GM23338 (cell line): ENCODE results near the gene NDEL1. TPM values are rescaled to one million over a fixed set of nuclear protein-coding genes. Genes with fewer than 3 reads are reported as not detected.

Experiments used
- ATAC-seq: fragments of 200-7000 bp; cut with Tn5 transposase; 3 replicates; pipeline ENCODE4 v1.9.1; 2020
- DNase-seq: peaks from one replicate; pipeline ENCODE4 v3.0.0-alpha.2; 2015; ENCODE audit warnings: low spot score
- H2AFZ ChIP-seq: fragments of 200-600 bp; sonication (generic); 2 replicates; pipeline ENCODE4 v1.8.0; 2016; ENCODE audit warnings: antibody characterized with exemption, mild to moderate bottlenecking, moderate library complexity
- H3F3A ChIP-seq: fragments of 200-600 bp; sonication (generic); replicated peaks from 2 replicates; pipeline ENCODE4 v1.8.0; 2017; ENCODE audit warnings: antibody characterized with exemption, mixed run types, low read depth
- H3K27ac ChIP-seq: fragments of 200-600 bp; sonication (generic); 2 replicates; pipeline ENCODE4 v1.6.1; 2016; ENCODE audit warnings: low read depth
- H3K27me3 ChIP-seq: fragments of 200-600 bp; sonication (generic); 2 replicates; pipeline ENCODE4 v1.8.0; 2016; ENCODE audit warnings: mild to moderate bottlenecking, mixed run types, moderate library complexity; ENCODE audit not compliant: insufficient read depth
- H3K36me3 ChIP-seq: fragments of 200-600 bp; sonication (generic); 2 replicates; pipeline ENCODE4 v1.8.0; 2016; ENCODE audit warnings: mild to moderate bottlenecking; ENCODE audit not compliant: insufficient read depth
- H3K4me1 ChIP-seq: fragments of 200-600 bp; sonication (generic); 2 replicates; pipeline ENCODE4 v1.8.0; 2016; ENCODE audit warnings: mild to moderate bottlenecking, moderate library complexity; ENCODE audit not compliant: insufficient read depth
- H3K4me2 ChIP-seq: fragments of 200-600 bp; sonication (generic); 2 replicates; pipeline ENCODE4 v1.7.1; 2017; ENCODE audit warnings: mixed run types
- H3K4me3 ChIP-seq: fragments of 200-600 bp; sonication (generic); 2 replicates; pipeline ENCODE4 v1.6.1; 2016; ENCODE audit warnings: mixed run types
- H3K79me2 ChIP-seq: fragments of 200-600 bp; sonication (generic); replicated peaks from 2 replicates; pipeline ENCODE4 v1.8.0; 2017; ENCODE audit warnings: mild to moderate bottlenecking; ENCODE audit not compliant: insufficient read depth
- H3K9me2 ChIP-seq: fragments of 200-600 bp; sonication (generic); 2 replicates; pipeline ENCODE4 v1.8.0; 2017; ENCODE audit not compliant: insufficient read depth
- H4K20me1 ChIP-seq: fragments of 200-600 bp; sonication (generic); replicated peaks from 2 replicates; pipeline ENCODE4 v1.8.0; 2017; ENCODE audit warnings: mild to moderate bottlenecking; ENCODE audit not compliant: insufficient read depth
- H3K27ac Mint-ChIP-seq: 2 replicates; pipeline ENCODE4 v1.8.0; 2020; ENCODE audit warnings: inconsistent platforms, mild to moderate bottlenecking, moderate library complexity, mixed read lengths
- H3K27me3 Mint-ChIP-seq: 3 replicates; pipeline ENCODE4 v1.8.0; 2022; ENCODE audit warnings: low read depth, mild to moderate bottlenecking, moderate library complexity, mixed read lengths, inconsistent platforms; ENCODE audit not compliant: insufficient read depth, poor library complexity
- H3K36me3 Mint-ChIP-seq: 3 replicates; pipeline ENCODE4 v1.8.0; 2021; ENCODE audit warnings: low read depth, mild to moderate bottlenecking, inconsistent platforms, moderate library complexity, mixed read lengths
- H3K4me1 Mint-ChIP-seq: 3 replicates; pipeline ENCODE4 v1.8.0; 2020; ENCODE audit warnings: mild to moderate bottlenecking, inconsistent platforms, mixed read lengths
- H3K4me3 Mint-ChIP-seq: 3 replicates; pipeline ENCODE4 v1.8.0; 2021; ENCODE audit warnings: moderate library complexity, mild to moderate bottlenecking, inconsistent platforms, mixed read lengths
- H3K9me3 Mint-ChIP-seq: 3 replicates; pipeline ENCODE4 v1.8.0; 2020; ENCODE audit warnings: moderate library complexity, mild to moderate bottlenecking, inconsistent platforms, mixed read lengths
- CREB1 ChIP-seq: fragments of 250-450 bp; sonication (Bioruptor Pico); IDR thresholded peaks from 2 replicates; pipeline ENCODE4 v1.5.0; 2020; ENCODE audit warnings: low read depth, mild to moderate bottlenecking, moderate library complexity
- EZH2 ChIP-seq: fragments of 200-600 bp; sonication (generic); IDR thresholded peaks from one replicate; pipeline ENCODE4 v1.8.0; 2017; ENCODE audit warnings: antibody characterized with exemption, mild to moderate bottlenecking, low read depth; ENCODE audit not compliant: unreplicated experiment
- EZH2phosphoT487 ChIP-seq: fragments of 200-600 bp; sonication (generic); IDR thresholded peaks from one replicate; pipeline ENCODE4 v1.8.1; 2018; ENCODE audit warnings: antibody characterized with exemption; ENCODE audit not compliant: unreplicated experiment
- JUNB ChIP-seq: IDR thresholded peaks from one replicate; pipeline ENCODE4 v1.6.1; 2016; ENCODE audit warnings: antibody characterized with exemption; ENCODE audit not compliant: unreplicated experiment
- NANOG ChIP-seq: IDR thresholded peaks from 2 replicates; pipeline ENCODE4 v1.6.1; 2016; ENCODE audit warnings: antibody characterized with exemption, borderline replicate concordance
- POLR2AphosphoS5 ChIP-seq: IDR thresholded peaks from 2 replicates; pipeline ENCODE4 v1.6.1; 2016; ENCODE audit warnings: antibody characterized with exemption, low read depth
- STAT1 ChIP-seq: IDR thresholded peaks from one replicate; pipeline ENCODE4 v1.6.1; 2016; ENCODE audit warnings: antibody characterized with exemption; ENCODE audit not compliant: unreplicated experiment
- ZNF114 ChIP-seq: fragments of 250-450 bp; sonication (Bioruptor Pico); IDR thresholded peaks from 2 replicates; pipeline ENCODE4 v1.5.0; 2020; ENCODE audit warnings: mild to moderate bottlenecking, moderate library complexity
- ZNF331 ChIP-seq: fragments of 250-450 bp; sonication (Bioruptor Pico); IDR thresholded peaks from 2 replicates; pipeline ENCODE4 v1.5.0; 2020; ENCODE audit warnings: low read depth, mild to moderate bottlenecking, moderate library complexity
- polyA plus RNA-seq: library from polyadenylated mRNA; unstranded; fragments of >200 nt; fragmentation: Nextera tagmentation; extraction: Ambion mirVana; gene quantifications from 2 replicates; pipeline ENCODE4 v1.2.1, GENCODE V29; 2016
- total RNA-seq: library from RNA; depleted of rRNA; stranded (reverse); fragments of >200 nt; shearing (Covaris generic); gene quantifications from 2 replicates; pipeline ENCODE4 v1.2.3, GENCODE V29; 2014
- TF ChIP-seq, protein P1 (sequence below): IDR thresholded peaks from one replicate; pipeline ENCODE4 v1.6.1; 2018; ENCODE audit warnings: antibody characterized with exemption; ENCODE audit not compliant: unreplicated experiment
- TF ChIP-seq, protein P2 (sequence below), 2 experiments: fragments of 200-600 bp in 1 of 2; sonication (generic) in 1 of 2; conservative IDR thresholded peaks; 2 replicates each; pipeline versions ENCODE4 v1.5.1 to v1.6.1; 2016 to 2017; ENCODE audit warnings: antibody characterized with exemption in 2 of 2, low read depth in 2 of 2, mild to moderate bottlenecking in 2 of 2, moderate library complexity in 1 of 2
- TF ChIP-seq, protein P3 (sequence below): IDR thresholded peaks from 2 replicates; pipeline ENCODE4 v1.6.1; 2016; ENCODE audit warnings: antibody characterized with exemption
- TF ChIP-seq, protein P4 (sequence below): fragments of 250-450 bp; sonication (Bioruptor Pico); IDR thresholded peaks from 2 replicates; pipeline ENCODE4 v1.5.0; 2020; ENCODE audit warnings: mild to moderate bottlenecking, moderate library complexity

NDEL1 gene
- total and polyA plus RNA-seq, 2 experiments from 2014 or later, result 21.2 to 26.0 TPM

DNA sequence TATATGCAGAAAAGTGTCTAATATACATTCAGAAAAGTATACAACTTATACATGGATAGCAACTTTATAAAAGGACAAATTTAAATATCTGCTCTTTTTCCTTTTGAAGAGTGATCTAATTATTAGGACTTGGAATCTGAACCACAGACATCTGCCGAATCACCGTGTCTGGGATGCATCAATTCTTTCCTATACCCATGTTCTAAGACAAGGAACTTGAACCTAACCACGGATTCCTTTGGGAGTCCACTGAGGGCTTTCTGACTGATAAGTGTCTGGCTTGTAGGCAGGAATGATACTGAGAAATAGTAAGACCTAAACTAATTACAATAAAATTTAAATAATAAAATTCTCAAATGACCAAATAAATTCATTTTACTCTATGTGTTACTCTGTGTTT lies 54.2 kb downstream of the NDEL1 start:
- H3K9me3 Mint-ChIP-seq, result no peaks in the 10 kb centered on the region
- H3K4me1 Mint-ChIP-seq, result no peaks in the 10 kb centered on the region
- Histone ChIP-seq H3K4me1 (no peaks in the 10 kb centered on the region), H4K20me1 (peaks cover 5% of the 10 kb centered on the region), H3K4me2 (no peak overlapping the region), H3K9me2 (no peaks in the 10 kb centered on the region), H3K27me3 (no peaks in the 10 kb centered on the region), H3F3A (0 out of 2 replicates have a peak, but pooled peaks cover 6% of the 10 kb centered on the region), H3K4me3 (no peak overlapping the region), H2AFZ (no peak overlapping the region), H3K36me3 (peaks cover 84% of the 10 kb centered on the region), H3K79me2 (no peaks in the 10 kb centered on the region; the same call in 1 of the 2 replicates), H3K27ac (no peak overlapping the region)
- ATAC-seq (no peak), DNase-seq (no peak)
- H3K27me3 Mint-ChIP-seq, result peaks cover 10% of the 10 kb centered on the region
- TF ChIP-seq JUNB (no peak), ZNF114 (CRISPR knock-in tag) (no peak), EZH2phosphoT487 (no peak), NANOG (no peak), EZH2 (no peak), POLR2AphosphoS5 (no peak), CREB1 (no peak), STAT1 (no peak), ZNF331 (CRISPR knock-in tag) (no peak)
- TF ChIP-seq, protein P1, sequence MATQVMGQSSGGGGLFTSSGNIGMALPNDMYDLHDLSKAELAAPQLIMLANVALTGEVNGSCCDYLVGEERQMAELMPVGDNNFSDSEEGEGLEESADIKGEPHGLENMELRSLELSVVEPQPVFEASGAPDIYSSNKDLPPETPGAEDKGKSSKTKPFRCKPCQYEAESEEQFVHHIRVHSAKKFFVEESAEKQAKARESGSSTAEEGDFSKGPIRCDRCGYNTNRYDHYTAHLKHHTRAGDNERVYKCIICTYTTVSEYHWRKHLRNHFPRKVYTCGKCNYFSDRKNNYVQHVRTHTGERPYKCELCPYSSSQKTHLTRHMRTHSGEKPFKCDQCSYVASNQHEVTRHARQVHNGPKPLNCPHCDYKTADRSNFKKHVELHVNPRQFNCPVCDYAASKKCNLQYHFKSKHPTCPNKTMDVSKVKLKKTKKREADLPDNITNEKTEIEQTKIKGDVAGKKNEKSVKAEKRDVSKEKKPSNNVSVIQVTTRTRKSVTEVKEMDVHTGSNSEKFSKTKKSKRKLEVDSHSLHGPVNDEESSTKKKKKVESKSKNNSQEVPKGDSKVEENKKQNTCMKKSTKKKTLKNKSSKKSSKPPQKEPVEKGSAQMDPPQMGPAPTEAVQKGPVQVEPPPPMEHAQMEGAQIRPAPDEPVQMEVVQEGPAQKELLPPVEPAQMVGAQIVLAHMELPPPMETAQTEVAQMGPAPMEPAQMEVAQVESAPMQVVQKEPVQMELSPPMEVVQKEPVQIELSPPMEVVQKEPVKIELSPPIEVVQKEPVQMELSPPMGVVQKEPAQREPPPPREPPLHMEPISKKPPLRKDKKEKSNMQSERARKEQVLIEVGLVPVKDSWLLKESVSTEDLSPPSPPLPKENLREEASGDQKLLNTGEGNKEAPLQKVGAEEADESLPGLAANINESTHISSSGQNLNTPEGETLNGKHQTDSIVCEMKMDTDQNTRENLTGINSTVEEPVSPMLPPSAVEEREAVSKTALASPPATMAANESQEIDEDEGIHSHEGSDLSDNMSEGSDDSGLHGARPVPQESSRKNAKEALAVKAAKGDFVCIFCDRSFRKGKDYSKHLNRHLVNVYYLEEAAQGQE, result no peak
- TF ChIP-seq, protein P2, sequence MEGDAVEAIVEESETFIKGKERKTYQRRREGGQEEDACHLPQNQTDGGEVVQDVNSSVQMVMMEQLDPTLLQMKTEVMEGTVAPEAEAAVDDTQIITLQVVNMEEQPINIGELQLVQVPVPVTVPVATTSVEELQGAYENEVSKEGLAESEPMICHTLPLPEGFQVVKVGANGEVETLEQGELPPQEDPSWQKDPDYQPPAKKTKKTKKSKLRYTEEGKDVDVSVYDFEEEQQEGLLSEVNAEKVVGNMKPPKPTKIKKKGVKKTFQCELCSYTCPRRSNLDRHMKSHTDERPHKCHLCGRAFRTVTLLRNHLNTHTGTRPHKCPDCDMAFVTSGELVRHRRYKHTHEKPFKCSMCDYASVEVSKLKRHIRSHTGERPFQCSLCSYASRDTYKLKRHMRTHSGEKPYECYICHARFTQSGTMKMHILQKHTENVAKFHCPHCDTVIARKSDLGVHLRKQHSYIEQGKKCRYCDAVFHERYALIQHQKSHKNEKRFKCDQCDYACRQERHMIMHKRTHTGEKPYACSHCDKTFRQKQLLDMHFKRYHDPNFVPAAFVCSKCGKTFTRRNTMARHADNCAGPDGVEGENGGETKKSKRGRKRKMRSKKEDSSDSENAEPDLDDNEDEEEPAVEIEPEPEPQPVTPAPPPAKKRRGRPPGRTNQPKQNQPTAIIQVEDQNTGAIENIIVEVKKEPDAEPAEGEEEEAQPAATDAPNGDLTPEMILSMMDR (conservative IDR thresholded peaks at IDR 0.05; ENCODE audit: low read depth in 2 of 2), result no peak
- TF ChIP-seq, protein P3, sequence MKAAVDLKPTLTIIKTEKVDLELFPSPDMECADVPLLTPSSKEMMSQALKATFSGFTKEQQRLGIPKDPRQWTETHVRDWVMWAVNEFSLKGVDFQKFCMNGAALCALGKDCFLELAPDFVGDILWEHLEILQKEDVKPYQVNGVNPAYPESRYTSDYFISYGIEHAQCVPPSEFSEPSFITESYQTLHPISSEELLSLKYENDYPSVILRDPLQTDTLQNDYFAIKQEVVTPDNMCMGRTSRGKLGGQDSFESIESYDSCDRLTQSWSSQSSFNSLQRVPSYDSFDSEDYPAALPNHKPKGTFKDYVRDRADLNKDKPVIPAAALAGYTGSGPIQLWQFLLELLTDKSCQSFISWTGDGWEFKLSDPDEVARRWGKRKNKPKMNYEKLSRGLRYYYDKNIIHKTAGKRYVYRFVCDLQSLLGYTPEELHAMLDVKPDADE, result no peak
- TF ChIP-seq, protein P4, sequence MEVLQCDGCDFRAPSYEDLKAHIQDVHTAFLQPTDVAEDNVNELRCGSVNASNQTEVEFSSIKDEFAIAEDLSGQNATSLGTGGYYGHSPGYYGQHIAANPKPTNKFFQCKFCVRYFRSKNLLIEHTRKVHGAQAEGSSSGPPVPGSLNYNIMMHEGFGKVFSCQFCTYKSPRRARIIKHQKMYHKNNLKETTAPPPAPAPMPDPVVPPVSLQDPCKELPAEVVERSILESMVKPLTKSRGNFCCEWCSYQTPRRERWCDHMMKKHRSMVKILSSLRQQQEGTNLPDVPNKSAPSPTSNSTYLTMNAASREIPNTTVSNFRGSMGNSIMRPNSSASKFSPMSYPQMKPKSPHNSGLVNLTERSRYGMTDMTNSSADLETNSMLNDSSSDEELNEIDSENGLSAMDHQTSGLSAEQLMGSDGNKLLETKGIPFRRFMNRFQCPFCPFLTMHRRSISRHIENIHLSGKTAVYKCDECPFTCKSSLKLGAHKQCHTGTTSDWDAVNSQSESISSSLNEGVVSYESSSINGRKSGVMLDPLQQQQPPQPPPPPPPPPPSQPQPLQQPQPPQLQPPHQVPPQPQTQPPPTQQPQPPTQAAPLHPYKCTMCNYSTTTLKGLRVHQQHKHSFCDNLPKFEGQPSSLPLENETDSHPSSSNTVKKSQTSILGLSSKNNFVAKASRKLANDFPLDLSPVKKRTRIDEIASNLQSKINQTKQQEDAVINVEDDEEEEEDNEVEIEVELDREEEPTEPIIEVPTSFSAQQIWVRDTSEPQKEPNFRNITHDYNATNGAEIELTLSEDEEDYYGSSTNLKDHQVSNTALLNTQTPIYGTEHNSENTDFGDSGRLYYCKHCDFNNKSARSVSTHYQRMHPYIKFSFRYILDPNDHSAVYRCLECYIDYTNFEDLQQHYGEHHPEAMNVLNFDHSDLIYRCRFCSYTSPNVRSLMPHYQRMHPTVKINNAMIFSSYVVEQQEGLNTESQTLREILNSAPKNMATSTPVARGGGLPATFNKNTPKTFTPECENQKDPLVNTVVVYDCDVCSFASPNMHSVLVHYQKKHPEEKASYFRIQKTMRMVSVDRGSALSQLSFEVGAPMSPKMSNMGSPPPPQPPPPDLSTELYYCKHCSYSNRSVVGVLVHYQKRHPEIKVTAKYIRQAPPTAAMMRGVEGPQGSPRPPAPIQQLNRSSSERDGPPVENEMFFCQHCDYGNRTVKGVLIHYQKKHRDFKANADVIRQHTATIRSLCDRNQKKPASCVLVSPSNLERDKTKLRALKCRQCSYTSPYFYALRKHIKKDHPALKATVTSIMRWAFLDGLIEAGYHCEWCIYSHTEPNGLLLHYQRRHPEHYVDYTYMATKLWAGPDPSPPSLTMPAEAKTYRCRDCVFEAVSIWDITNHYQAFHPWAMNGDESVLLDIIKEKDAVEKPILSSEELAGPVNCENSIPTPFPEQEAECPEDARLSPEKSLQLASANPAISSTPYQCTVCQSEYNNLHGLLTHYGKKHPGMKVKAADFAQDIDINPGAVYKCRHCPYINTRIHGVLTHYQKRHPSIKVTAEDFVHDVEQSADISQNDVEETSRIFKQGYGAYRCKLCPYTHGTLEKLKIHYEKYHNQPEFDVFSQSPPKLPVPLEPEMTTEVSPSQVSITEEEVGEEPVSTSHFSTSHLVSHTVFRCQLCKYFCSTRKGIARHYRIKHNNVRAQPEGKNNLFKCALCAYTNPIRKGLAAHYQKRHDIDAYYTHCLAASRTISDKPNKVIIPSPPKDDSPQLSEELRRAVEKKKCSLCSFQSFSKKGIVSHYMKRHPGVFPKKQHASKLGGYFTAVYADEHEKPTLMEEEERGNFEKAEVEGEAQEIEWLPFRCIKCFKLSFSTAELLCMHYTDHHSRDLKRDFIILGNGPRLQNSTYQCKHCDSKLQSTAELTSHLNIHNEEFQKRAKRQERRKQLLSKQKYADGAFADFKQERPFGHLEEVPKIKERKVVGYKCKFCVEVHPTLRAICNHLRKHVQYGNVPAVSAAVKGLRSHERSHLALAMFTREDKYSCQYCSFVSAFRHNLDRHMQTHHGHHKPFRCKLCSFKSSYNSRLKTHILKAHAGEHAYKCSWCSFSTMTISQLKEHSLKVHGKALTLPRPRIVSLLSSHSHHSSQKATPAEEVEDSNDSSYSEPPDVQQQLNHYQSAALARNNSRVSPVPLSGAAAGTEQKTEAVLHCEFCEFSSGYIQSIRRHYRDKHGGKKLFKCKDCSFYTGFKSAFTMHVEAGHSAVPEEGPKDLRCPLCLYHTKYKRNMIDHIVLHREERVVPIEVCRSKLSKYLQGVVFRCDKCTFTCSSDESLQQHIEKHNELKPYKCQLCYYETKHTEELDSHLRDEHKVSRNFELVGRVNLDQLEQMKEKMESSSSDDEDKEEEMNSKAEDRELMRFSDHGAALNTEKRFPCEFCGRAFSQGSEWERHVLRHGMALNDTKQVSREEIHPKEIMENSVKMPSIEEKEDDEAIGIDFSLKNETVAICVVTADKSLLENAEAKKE, result no peak
- H3K4me3 Mint-ChIP-seq, result no peak overlapping the region
- H3K27ac Mint-ChIP-seq, result no peak overlapping the region
- peaks cover 95% of the 10 kb centered on the region for H3K36me3 Mint-ChIP-seq
